ENCODE data around the gene ATG5.
"Not testable (repeated sequence)": the region's sequence is repeated elsewhere in the genome, so short reads cannot be mapped to it uniquely, and the experiment has no call there.

The ATG5 gene

GRCh38 chr6:106309766-106310373, 15.7 kb downstream of the ATG5 start:
- peak; percentile 54 for DNase-seq (ENCODE audit: low spot score)

GRCh38 chr6:106308985-106309384, 16.6 kb downstream of the ATG5 start:
- DNase-seq (ENCODE audit: low spot score): no peak

GRCh38 chr6:106305740-106306139, 19.8 kb downstream of the ATG5 start:
- DNase-seq (ENCODE audit: low spot score): no peak

GRCh38 chr6:106300944-106301343, 24.6 kb downstream of the ATG5 start:
- peak; percentile 37 for DNase-seq (ENCODE audit: low spot score)

GRCh38 chr6:106300020-106300780, 25.4 kb downstream of the ATG5 start:
- no peak for DNase-seq (ENCODE audit: low spot score)

- no peak for DNase-seq (ENCODE audit: low spot score)
Observed at GRCh38 chr6:106293116-106293515, 32.4 kb downstream of the ATG5 start.

GRCh38 chr6:106290954-106291353, 34.6 kb downstream of the ATG5 start:
- DNase-seq (ENCODE audit: low spot score): no peak

GRCh38 chr6:106290032-106290431, 35.5 kb downstream of the ATG5 start:
- no peak for DNase-seq (ENCODE audit: low spot score)

GRCh38 chr6:106287215-106287614, 38.3 kb downstream of the ATG5 start:
- DNase-seq (ENCODE audit: low spot score): no peak

GRCh38 chr6:106286746-106287145, 38.8 kb downstream of the ATG5 start:
- DNase-seq (ENCODE audit: low spot score): no peak

- no peak for DNase-seq (ENCODE audit: low spot score)
Observed at GRCh38 chr6:106283481-106283880, 42.1 kb downstream of the ATG5 start.

- DNase-seq (ENCODE audit: low spot score): no peak
Observed at GRCh38 chr6:106281661-106282060, 43.9 kb downstream of the ATG5 start.

GRCh38 chr6:106281088-106281487, 44.5 kb downstream of the ATG5 start:
- DNase-seq (ENCODE audit: low spot score): no peak

GRCh38 chr6:106279179-106279578, 46.4 kb downstream of the ATG5 start:
- no peak for DNase-seq (ENCODE audit: low spot score)

GRCh38 chr6:106275692-106276091, 49.9 kb downstream of the ATG5 start:
- DNase-seq (ENCODE audit: low spot score): peak; percentile 15

- DNase-seq (ENCODE audit: low spot score): no peak
Observed at GRCh38 chr6:106273087-106273486, 52.5 kb downstream of the ATG5 start.

GRCh38 chr6:106272287-106272686, 53.3 kb downstream of the ATG5 start:
- no peak for DNase-seq (ENCODE audit: low spot score)

- DNase-seq (ENCODE audit: low spot score): no peak
Observed at GRCh38 chr6:106270414-106270813, 55.1 kb downstream of the ATG5 start.

- not testable (repeated sequence) for DNase-seq (ENCODE audit: low spot score)
Observed at GRCh38 chr6:106269268-106269919, 56.2 kb downstream of the ATG5 start.

GRCh38 chr6:106268500-106268899, 57.1 kb downstream of the ATG5 start:
- not testable (repeated sequence) for DNase-seq (ENCODE audit: low spot score)

- DNase-seq (ENCODE audit: low spot score): not testable (repeated sequence)
Observed at GRCh38 chr6:106264433-106264832, 61.1 kb downstream of the ATG5 start.

GRCh38 chr6:106259748-106260147, 65.8 kb downstream of the ATG5 start:
- DNase-seq (ENCODE audit: low spot score): not testable (repeated sequence)

- DNase-seq (ENCODE audit: low spot score): no peak
Observed at GRCh38 chr6:106258726-106259125, 66.8 kb downstream of the ATG5 start.
